Upper lobe of right lung (tissue), 1 donor: Measurements from ENCODE around the gene NXN. TPM values are rescaled to one million over a fixed set of nuclear protein-coding genes. Genes with fewer than 3 reads are reported as not detected.

Source experiments
- ATAC-seq: fragments of 200-7000 bp; cut with Tn5 transposase; one replicate; pipeline ENCODE4 v1.9.1; 2020; ENCODE audit warnings: mild to moderate bottlenecking, moderate library complexity
- DNase-seq: peaks from one replicate; pipeline ENCODE4 v3.0.0-alpha.2; 2020
- H3K27ac ChIP-seq: fragments of 200-600 bp; one replicate; pipeline ENCODE4 v1.8.0; 2022
- H3K27me3 ChIP-seq: fragments of 200-600 bp; one replicate; pipeline ENCODE4 v1.8.0; 2022; ENCODE audit warnings: mild to moderate bottlenecking
- H3K36me3 ChIP-seq: fragments of 200-600 bp; one replicate; pipeline ENCODE4 v1.8.0; 2022
- H3K4me1 ChIP-seq: fragments of 200-600 bp; one replicate; pipeline ENCODE4 v1.8.0; 2022
- H3K4me3 ChIP-seq: fragments of 200-600 bp; one replicate; pipeline ENCODE4 v1.8.0; 2022; ENCODE audit warnings: mild to moderate bottlenecking
- H3K9me3 ChIP-seq: fragments of 200-600 bp; one replicate; pipeline ENCODE4 v1.8.0; 2022
- intact Hi-C: fragments of 100-400 bp; cut with DNase I; formaldehyde crosslinking; loops from one replicate; pipeline ENCODE4 v1.11.0; 2022
- total RNA-seq: library from RNA; stranded (reverse); fragmentation: NEBNext Ultra II Directional; extraction: Animal tissue kit (Norgen Biotek cat#: 25700); gene quantifications from one replicate; pipeline ENCODE4 v1.2.1, GENCODE V29; 2021
- TF ChIP-seq, protein P1 (sequence below): fragments of 200-600 bp; IDR thresholded peaks from one replicate; pipeline ENCODE4 v1.8.0; 2022; ENCODE audit warnings: antibody characterized with exemption
- donor health status: DM: no; HTN: yes; CAD: no; lungs with severe emphysema.

The NXN gene
- total RNA-seq, 1 donor from 2014 or later = 57.3 TPM

DNA sequence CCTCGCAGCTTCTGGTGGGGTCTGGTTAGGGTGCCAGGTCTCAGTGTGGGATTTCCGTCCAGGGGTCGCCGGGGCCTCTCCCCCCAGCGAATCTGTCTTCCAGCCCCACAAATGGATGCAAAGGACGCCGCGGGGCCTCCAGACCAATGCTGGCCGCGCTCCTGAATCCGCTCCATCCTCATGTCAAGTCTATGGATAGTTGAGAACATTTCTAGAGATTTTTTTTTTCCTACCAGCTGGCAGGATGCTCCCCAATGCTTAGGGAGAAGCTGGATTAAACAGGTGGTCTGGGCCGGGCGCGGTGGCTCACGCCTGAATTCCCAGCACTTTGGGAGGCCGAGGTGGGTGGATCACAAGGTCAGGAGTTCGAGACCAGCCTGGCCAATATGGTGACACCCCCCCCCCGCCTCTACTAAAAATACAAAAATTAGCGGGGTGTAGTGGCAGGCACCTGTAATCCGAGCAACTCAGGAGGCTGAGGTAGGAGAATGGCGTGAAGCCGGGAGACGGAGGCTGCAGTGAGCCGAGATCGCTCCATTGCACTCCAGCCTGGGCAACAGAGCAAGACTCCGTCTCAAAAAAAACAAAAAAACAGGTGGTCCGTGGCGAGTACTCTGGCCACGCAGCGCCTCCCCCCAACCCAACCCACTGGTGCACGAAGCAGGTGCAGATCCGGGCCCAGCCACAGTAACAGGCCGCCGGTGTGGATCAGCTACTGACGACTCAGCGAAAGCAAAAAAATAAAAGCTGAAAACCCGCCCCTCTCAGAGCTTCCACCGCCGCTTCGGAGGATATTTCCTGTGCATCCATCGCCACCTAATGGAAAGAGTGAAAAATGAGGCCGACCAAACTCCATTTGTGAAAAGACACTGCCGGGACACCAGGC, 1.1 kb upstream of the NXN start:
- no peaks in the 10 kb centered on the region for H3K36me3 ChIP-seq
- intact Hi-C loops = no loop called here
- H3K27ac ChIP-seq = peak overlapping the region; percentile 70
- H3K4me1 ChIP-seq = peaks cover 6% of the 10 kb centered on the region
- H3K27me3 ChIP-seq = no peaks in the 10 kb centered on the region
- peak overlapping the region; percentile 73 for H3K4me3 ChIP-seq
- ATAC-seq = peak; percentile 68
- TF ChIP-seq, protein P1, sequence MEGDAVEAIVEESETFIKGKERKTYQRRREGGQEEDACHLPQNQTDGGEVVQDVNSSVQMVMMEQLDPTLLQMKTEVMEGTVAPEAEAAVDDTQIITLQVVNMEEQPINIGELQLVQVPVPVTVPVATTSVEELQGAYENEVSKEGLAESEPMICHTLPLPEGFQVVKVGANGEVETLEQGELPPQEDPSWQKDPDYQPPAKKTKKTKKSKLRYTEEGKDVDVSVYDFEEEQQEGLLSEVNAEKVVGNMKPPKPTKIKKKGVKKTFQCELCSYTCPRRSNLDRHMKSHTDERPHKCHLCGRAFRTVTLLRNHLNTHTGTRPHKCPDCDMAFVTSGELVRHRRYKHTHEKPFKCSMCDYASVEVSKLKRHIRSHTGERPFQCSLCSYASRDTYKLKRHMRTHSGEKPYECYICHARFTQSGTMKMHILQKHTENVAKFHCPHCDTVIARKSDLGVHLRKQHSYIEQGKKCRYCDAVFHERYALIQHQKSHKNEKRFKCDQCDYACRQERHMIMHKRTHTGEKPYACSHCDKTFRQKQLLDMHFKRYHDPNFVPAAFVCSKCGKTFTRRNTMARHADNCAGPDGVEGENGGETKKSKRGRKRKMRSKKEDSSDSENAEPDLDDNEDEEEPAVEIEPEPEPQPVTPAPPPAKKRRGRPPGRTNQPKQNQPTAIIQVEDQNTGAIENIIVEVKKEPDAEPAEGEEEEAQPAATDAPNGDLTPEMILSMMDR = peak; percentile 70
- peak; percentile 80 for DNase-seq
- no peaks in the 10 kb centered on the region for H3K9me3 ChIP-seq

DNA sequence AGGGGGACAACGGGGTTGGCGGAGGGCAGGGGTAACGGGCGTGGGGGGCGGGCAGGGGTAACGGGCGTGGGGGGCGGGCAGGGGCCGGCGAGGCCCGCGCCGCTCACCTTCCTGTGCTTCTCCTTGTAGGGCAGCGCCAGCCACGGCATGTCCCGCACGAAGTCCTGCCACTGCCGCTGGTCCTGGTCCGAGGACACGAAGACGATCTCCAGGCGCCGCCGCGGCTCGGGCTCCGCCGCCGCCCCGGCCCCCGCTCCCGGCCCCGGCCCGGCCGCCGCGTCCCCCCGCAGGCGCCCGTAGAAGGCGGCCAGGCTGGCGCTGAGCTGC, 401 bp downstream of the NXN start:
- no peak overlapping the region for H3K27ac ChIP-seq
- intact Hi-C loops = loop anchor here (5.0 kb wide), 1 partner anchor 177 kb away; no protein-coding TSS in a partner anchor
- peaks cover 15% of the 10 kb centered on the region for H3K4me1 ChIP-seq

DNA sequence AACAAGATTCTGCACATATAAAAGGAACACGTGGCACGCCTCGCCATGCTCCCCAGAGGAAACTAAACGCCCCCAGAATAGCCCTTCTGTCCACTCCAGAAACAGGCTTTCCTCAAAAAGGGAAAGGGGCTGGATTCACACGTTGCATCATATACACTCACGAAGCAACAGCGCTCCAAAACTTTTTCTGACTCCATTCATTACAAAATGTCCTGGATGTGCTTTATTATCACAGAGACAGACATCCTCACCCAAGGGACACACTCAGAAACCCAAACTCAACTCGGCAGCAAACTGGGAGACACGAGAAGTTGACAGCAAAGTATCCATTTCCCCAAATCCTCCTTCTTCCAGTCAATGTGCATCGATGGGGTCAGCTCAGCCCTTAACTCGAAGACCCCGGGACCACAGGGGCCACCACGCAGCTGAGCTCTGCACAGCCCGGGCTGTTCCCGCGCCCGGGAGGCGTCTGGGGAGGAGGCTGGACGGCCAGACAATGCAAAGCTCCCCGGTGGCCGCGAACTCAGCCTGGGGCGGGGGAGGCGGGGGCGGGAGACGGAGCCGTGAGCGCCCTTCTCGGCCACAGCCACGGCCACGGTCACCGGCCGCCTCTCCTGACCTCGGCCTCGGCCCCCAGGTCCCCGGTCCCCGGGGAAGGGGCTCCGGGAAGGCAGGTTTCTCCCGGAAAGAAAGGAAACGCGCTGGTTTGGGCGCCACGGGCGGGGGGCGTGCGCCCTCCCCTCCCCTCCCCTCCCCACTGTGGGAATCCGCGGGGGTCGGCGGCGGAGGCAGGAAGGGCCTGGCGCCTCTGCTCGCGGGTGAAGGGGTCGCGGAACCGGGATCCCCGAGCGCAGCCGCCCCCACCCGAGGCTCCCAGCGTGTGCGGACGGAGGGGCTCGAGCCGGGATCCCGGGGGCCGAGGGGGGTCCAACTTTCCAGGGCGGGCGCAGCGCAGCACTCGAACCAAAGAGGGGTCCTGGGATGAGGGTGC, 1.2 kb downstream of the NXN start:
- H3K27ac ChIP-seq = peak overlapping the region; percentile 58
- peak; percentile 77 for DNase-seq
- H3K4me3 ChIP-seq = peak overlapping the region; percentile 73

More for the DNA sequence above, 401 bp downstream of the NXN start:
- DNase-seq (no peak), ATAC-seq (no peak)
- Histone ChIP-seq H3K9me3 (no peaks in the 10 kb centered on the region), H3K4me3 (peak overlapping the region; percentile 73), H3K27me3 (no peaks in the 10 kb centered on the region), H3K36me3 (no peaks in the 10 kb centered on the region)
- TF ChIP-seq, protein P1 = no peak

DNA sequence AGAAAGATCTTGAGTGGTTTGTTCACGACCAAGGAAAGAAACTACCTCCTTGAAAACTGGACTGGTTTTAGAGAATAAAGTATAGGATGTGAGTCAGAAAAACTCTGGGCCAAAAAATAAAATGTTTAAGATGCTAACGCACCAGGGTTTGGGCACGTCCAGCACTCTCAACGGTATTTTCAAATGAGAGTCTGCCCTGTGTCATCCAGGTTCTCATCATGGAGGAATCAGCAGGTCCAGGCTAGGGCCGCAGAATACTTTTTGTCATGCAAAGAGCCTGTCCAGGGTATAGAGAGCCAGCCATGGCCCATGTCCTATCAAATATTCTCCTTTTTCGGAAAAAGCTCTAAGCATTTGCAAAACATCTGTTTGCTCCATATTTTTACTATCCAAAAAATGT, 2.4 kb downstream of the NXN start:
- peaks cover 15% of the 10 kb centered on the region for H3K4me1 ChIP-seq
- TF ChIP-seq, protein P1 = no peak
- DNase-seq = no peak
- no peak for ATAC-seq
- H3K27ac ChIP-seq = no peak overlapping the region
- H3K9me3 ChIP-seq = no peaks in the 10 kb centered on the region
- H3K4me3 ChIP-seq = no peak overlapping the region
- H3K36me3 ChIP-seq = no peaks in the 10 kb centered on the region
- intact Hi-C loops = loop anchor here (5.0 kb wide), 1 partner anchor 175 kb away; no protein-coding TSS in a partner anchor
- no peaks in the 10 kb centered on the region for H3K27me3 ChIP-seq

More for the DNA sequence above, 1.2 kb downstream of the NXN start:
- no peaks in the 10 kb centered on the region for H3K36me3 ChIP-seq
- intact Hi-C loops = loop anchor here (5.0 kb wide), 1 partner anchor 176 kb away; no protein-coding TSS in a partner anchor
- TF ChIP-seq, protein P1 = no peak
- ATAC-seq = peak; percentile 8
- no peaks in the 10 kb centered on the region for H3K27me3 ChIP-seq
- H3K9me3 ChIP-seq = no peaks in the 10 kb centered on the region
- H3K4me1 ChIP-seq = peaks cover 15% of the 10 kb centered on the region

DNA sequence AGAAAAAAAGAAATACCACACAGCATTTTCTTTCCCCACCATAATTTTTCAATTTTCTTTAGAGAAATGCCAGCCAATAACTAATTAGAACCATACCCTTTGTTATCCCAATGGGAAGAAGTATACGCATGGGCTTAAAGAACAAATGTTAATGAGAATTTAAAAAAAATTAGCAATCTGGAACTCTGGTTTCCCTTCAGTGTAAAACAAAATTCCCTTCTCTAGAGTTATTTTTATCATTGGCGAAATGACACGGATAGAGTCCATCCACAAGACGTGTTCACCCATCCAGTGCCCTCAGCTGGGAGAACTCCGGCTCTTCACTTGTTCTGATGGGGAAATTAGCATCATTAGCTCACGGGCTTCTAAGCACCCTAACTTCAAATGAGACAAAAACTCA, 3.3 kb downstream of the NXN start:
- DNase-seq (no peak), ATAC-seq (no peak)
- H3K27me3 ChIP-seq = no peaks in the 10 kb centered on the region
- peaks cover 15% of the 10 kb centered on the region for H3K4me1 ChIP-seq
- no peak overlapping the region for H3K4me3 ChIP-seq
- intact Hi-C loops = loop anchor here (5.0 kb wide), 1 partner anchor 174 kb away; no protein-coding TSS in a partner anchor
- H3K9me3 ChIP-seq = no peaks in the 10 kb centered on the region
- no peak overlapping the region for H3K27ac ChIP-seq
- TF ChIP-seq, protein P1 = no peak
- no peaks in the 10 kb centered on the region for H3K36me3 ChIP-seq
